GM18526 (cell line): ENCODE measurements around the gene DNAJC16.

ENCODE experiments used
- POLR2A ChIP-seq: IDR thresholded peaks from 3 replicates; pipeline ENCODE4 v1.6.1; 2011; ENCODE audit not compliant: insufficient read length; ENCODE audit errors: extremely low read depth

DNAJC16 gene

DNA sequence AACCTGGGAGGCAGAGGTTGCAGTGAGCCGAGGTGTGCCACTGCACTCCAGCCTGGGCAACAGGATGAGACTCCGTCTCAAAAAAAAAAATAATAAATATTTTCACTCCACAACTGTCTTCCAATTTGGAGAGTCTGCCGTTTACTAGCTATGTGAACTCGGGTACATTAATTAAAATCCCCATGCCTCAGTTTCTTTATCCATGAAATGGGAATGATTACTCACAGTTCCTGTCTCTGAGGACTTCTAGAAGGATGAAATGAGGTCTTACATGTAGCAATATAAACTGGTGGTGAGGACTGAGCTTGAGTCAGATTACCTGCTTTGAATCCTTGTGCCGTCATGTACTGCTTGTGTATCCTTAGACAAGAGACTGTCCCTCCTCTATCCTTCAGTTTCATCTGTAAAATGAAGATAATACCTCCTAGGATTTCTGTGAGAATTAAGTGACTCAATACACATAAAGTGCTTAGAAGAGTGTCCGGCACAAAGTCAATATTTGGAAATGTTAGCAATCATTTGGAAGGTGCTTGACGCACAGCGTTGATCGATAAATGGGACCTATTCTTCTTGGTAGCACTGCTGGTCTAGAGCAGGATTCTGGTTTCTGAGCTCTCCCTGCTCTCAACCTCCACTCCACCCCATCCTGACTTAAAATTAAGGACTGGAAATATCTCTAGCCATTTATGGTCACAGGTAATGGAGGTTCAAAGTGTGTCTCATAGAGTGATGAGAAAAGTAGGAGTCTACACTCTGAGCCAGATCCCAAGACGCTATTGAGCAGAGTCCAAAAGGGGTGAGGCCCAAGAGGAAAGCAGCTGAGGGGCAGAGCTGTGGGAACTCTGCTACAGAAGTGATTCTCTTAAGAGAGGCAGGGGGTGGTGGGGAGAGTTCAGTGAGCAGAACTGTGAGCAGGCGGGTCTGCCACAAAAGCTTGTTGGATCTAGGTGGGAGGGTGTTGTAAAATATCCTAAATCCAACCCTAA lies 79.0 kb downstream of the DNAJC16 start:
- TF ChIP-seq POLR2A = no peak

DNA sequence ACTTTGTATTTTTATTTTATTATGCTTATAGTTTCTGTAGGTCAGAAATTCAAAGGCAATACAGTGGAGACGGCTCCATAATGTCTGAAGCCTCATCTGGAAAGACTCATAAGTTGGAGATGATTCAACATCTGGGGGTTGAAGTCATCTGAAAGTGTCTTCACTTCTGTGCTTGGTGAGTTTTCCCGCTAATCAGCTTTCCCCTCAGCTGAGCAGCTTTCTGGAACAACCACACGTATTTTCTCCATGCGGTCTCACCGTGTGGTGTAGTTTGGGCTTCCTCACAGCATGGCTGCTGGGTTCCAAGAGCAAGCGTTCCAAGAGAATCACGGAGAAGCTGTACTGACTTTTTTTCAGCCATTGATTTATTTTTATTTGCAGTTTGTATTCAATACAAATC lies 83.0 kb downstream of the DNAJC16 start:
- TF ChIP-seq POLR2A = no peak

DNA sequence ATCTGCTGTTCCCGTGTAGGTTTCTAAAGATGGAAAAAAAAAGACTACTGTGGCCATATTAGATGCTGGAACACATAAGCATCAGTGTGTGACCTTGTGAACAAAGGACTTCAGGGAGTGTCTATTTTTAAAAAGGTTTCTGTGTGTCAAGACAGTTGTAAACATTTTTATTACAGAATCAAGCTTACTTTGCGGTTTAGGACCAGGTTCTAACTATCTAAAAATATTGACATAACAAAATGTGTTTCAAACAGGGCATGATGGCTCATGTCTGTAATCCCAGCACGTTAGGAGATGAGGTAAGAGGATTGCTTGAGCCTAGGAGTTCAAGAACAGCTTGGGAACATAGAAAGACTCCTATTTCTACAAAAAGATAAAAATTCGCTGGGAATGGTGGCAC lies 83.5 kb downstream of the DNAJC16 start:
- TF ChIP-seq POLR2A = no peak

DNA sequence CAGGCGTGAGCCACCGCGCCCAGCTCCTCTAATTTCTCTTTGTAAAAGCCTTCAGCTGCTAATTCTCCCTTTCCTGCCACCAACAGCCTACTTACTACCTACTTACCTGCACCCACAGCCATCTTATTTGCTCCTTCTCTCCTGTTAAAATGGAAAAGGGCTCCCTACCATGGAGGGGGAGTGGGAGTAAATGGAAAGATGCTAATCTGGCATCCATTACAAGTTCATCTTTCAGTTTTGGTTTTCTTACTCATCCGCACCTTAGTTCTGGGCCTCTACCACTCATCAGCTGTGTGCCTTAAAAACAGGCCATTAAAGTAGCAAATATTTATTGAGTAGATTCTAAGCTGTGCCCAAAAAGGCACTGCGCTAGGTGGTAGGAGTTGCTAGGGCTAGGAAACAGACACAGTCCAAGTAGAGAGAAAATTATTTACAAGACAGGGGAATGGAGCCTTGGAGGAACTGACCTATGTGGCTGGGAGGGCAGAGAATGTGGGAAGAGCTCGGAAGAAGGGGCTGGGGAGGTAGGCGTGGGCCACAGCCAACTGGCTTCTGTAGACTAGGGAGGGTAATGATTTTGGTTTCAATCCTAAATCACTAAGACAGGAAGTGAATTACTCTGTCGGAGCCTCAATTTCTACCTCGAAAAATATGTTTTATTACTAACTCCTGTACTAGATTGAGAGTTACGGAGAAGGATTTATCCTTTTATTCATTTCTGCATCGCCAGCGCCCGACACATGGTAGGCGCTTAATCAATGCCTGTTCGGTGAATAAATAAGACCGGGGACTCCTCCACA lies 89.9 kb downstream of the DNAJC16 start:
- TF ChIP-seq POLR2A = no peak

DNA sequence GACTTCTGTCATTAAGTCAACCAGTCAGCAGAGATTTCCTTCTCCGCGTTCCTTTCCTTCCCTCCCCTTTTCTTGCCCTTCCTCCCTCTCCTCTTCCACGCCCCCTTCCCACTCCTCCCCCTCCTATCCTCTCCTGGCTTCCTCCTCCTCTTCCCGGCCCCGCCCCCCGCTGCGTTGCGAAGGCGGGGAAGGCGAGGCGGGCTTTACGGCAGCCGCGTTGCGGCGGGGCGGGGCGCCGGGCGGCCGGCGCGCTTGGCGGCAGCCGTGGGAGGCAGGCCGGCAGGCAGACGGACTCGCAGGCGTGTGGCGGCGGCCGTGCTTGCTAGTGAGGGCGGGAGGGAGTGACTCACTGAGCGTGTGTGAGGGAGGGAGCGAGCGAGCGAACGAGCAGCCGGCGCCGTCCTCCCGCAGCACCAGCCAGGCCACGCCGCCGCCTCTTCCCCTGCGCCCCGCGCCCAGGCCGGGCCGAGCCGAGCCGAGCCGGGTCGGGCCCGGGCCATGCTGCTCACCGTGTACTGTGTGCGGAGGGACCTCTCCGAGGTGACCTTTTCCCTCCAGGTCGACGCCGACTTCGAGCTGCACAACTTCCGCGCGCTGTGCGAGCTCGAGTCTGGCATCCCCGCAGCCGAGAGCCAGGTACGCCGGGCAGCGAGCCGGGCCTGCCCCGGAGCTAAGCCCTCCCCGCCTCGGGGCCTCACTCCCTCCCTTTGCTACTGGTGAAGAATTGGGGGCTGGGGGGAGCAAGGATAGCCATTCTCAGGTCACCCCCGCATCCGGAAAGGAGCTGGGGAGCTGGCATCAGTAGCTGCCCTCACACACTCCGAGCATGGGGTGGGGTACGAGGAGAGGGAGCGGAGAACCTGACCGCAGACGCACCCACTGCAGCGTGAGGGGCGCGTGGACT lies 90.8 kb downstream of the DNAJC16 start, which contains the start of gene DDI2:
TSS of gene DDI2 (plus strand) at position 286 of the 904 bp plus-strand sequence. CDS start at position 499, 213 bp downstream.
- TF ChIP-seq POLR2A = peak; percentile 91

DNA sequence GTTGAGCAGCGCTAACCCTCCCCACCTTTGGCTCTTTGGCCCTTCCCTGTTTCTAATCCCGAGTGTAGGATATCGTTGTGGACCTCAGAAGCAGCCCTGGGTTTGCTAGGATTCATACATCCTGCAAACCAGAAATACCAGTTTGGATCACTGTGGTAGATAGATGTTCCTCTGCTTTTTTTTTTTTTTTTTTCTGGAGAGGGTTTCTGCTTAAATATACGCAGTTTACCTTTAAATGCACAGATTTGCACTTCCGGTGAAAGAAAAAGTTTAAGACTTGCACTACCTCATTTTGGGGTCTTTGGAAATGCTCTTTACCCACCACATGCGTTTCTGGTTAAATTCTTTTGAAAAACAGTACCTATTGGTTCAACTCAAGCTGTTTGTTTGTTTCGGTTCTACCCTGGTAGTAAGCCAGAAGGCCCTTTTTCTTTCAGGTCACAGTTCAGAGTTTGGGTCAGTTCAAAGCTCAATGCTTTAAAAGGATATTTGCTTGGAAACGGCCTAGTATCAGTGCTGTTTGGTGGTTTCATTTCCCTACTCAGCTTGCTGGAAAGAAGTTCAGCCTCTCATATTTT lies 91.5 kb downstream of the DNAJC16 start:
- TF ChIP-seq POLR2A = no peak

DNA sequence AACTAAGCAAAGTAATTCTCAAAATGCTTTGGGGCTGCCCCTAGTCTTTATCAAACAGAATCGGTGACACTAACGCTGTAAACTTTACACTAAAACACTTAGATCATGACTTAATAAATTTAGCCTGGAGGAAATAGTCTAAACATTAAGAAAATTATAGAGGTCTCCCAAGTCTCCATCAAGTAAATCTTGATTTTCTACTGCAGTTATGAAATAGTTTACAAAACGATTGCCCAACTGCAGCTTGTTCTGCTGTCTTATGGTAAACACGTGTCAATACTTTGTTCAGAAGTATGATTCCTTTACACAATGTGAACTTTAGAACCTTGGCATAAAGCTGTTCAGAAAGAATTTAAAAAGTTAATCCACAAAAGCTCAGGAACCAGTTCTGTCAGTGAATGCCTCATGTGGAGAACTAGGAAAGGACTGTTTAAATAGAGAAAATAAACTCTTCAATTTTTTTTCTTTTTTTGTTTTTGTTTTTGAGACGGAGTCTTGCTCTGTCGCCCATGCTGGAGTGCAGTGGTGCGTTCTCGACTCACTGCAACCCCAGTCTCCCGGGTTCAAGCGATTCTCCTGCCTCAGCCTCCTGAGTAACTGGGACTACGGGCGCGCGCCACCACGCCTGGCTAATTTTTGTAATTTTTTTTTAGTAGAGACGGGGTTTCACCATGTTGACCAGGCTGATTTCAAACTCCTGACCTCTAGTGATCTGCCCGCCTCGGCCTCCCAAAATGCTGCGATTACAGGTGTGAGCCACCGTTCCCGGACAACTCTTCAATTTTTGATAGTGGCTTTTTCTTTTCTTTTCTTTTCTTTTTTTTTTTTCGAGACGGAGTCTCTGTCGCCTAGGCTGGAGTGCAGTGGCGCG lies 92.2 kb downstream of the DNAJC16 start:
- TF ChIP-seq POLR2A = no peak

DNA sequence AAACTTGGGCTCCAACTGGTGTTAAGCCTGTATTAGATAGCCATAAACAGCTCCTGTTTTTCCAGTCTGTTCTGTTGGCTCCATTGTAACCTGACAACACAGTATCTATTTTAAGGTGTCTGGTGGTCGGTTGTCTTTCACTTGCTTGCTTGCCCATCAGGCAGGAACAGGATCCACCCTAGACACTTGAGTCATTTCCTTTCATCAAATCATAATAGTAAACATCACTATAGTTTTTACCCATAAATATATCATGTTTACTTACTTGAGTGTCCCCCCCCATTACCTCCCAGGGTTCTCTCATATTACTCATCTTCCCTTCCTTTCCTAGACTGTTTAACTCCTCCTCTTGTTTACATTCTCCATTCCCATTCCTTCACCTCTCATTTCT lies 93.5 kb downstream of the DNAJC16 start:
- TF ChIP-seq POLR2A = no peak

DNA sequence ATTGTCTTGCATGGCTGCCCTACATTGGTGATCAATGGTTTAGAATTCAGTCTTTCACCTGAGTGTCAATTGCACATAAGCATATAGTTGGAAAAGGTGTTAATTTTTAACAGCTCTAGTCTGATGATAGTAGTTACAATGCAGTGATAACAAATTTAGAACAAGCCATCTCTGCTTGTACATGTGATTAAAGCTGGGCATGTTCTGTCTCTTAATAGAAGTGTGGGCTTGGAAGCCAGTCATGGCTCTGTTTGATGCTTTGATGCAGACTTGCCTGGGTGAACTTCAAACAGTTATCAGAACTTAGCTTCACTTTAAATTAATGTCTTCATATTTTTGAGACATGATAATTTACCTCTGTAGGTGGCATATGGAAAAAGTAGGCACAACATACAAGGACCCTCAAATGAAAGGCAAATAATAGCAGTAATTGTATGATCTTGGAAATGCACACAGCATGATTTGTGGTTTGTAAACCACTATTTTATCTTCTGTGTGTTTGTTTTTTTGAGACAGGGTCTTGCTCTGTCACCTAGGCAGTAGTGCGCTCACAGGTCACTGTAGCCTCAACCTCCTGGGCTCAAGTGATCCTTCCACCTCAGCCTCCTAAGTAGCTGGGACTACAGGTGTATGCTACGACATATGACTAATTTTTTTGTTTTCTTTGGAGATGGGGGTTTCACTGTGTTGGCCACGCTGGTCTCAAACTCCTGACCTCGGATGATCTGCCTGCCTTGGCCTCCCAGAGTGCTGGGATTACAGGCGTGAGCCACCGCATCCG lies 94.4 kb downstream of the DNAJC16 start:
- TF ChIP-seq POLR2A = no peak

DNA sequence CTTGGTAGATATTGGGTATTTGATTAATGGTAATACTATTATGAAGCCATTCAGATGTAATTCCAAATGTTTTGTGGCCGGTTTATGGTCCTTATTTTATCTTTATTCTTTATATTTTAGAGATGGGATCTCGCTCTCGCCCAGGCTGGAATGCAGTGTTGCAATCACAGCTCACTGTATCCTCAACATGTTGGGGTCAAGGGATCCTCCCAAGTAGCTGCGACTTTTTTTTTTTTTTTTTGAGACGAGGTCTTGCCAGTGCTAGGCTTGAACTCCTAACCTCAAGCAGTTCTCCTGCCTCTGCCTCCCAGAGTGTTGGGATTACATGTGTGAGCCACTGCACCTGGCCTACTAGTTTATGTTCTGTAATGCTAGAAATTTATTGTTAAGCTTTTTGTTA lies 95.3 kb downstream of the DNAJC16 start:
- TF ChIP-seq POLR2A = no peak

DNA sequence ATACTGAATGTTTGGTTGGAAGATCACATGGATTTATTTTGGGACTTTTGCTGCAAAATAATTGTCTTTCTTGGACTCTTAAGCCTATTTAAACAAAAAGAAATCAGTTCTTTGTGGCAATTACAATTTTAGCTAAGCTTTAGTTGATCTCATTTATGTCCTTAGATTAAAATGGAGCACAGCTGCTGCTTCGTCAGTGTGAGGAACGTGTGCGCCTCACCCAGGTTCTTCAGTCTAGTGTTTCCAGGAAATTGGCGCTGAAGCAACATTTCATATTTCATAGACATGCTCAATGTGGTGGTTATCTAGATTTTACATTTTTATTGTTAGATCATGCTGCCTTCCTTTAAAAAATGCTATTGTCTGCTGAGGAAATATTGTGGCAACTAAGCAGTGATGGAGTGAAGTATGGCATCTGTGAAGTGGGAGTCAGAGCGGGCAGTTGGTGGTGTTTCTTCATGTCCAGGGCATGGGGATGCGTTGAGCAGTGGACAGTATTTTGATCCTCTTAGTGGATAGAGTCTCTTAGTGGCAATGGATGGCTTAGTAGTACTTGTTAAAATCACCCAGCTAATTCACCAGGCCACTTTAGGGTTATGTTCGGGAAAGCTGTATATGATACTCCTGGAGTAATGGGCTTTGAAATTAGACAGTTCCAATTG lies 96.2 kb downstream of the DNAJC16 start:
- TF ChIP-seq POLR2A = no peak

DNA sequence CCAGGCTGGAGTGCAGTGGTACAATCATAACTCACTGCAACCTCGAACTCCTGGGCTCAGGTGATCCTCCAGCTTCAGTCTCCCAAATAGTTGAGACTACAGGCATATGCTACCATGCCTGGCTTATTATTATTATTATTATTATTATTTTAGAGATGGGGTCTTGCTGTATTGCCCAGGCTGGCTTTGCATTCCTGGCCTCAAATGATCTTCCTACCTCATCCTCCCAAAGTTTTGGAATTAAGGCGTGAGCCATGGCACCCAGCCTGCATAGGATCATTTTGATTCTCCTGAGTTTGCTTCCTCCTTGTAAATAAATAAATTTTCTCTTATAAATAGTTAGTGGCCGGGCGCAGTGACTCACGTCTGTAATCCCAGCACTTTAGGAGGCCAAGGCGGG lies 96.8 kb downstream of the DNAJC16 start:
- TF ChIP-seq POLR2A = no peak

DNA sequence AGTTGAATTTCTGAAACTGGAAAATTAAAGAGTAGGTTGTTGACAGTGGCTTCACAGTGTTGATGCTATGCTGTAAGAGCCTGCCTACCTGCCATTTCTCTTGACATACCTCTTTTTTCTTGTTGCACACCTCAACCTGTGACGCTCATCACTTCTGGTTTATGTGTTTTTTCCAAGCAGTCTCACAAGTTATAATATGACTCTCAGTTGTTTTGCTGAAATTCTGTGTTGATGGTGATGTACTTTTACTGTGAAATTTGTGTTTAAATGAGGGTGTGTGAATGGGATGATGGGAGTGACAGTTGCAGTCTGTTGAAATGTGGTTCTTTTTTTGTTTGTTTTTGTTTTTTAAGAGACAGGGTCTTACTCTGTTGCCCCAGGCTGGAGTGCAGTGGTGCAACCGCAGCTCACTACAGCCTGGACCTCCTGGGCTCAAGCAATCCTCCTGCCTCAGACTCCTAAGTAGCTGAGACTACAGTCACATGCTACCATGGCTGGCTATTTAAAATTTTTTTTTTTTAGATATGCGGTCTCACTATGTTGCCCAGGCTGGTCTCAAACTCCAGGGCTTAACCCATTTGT lies 97.6 kb downstream of the DNAJC16 start:
- no peak for TF ChIP-seq POLR2A
